Glutamatergic neuron (in vitro differentiated cells): ENCODE results near the gene SULT2A1. TPM values are rescaled to one million over a fixed set of nuclear protein-coding genes. Genes with fewer than 3 reads are reported as not detected.
A peak's percentile ranks its signal among the peaks of the same experiment; 100 is the strongest.
"Not testable (repeated sequence)": the region's sequence is repeated elsewhere in the genome, so short reads cannot be mapped to it uniquely, and the experiment has no call there.

Source experiments
- DNase-seq: peaks from one replicate; pipeline ENCODE4 v3.0.0; 2022
- H3K27ac Mint-ChIP-seq: one replicate; pipeline ENCODE4 v1.8.0; 2020; ENCODE audit warnings: mild to moderate bottlenecking, mixed read lengths, inconsistent platforms; ENCODE audit not compliant: unreplicated experiment
- H3K27me3 Mint-ChIP-seq: one replicate; pipeline ENCODE4 v1.8.0; 2020; ENCODE audit warnings: mild to moderate bottlenecking, moderate library complexity, mixed read lengths, inconsistent platforms; ENCODE audit not compliant: unreplicated experiment
- H3K36me3 Mint-ChIP-seq: one replicate; pipeline ENCODE4 v1.8.0; 2020; ENCODE audit warnings: mild to moderate bottlenecking, mixed read lengths, inconsistent platforms; ENCODE audit not compliant: unreplicated experiment
- H3K4me1 Mint-ChIP-seq: one replicate; pipeline ENCODE4 v1.8.0; 2020; ENCODE audit warnings: mild to moderate bottlenecking, low read depth, mixed read lengths, inconsistent platforms; ENCODE audit not compliant: unreplicated experiment
- H3K4me3 Mint-ChIP-seq: one replicate; pipeline ENCODE4 v1.8.0; 2020; ENCODE audit warnings: mild to moderate bottlenecking, mixed read lengths, inconsistent platforms; ENCODE audit not compliant: unreplicated experiment
- H3K9me3 Mint-ChIP-seq: one replicate; pipeline ENCODE4 v1.8.0; 2020; ENCODE audit warnings: mild to moderate bottlenecking, moderate library complexity, mixed read lengths, inconsistent platforms; ENCODE audit not compliant: unreplicated experiment
- long read RNA-seq: library from polyadenylated mRNA; unstranded; transcript quantifications from one replicate; pipeline ENCODE4 v2.0.0, GENCODE V29; 2020; ENCODE audit not compliant: unreplicated experiment
- total RNA-seq: library from RNA; stranded (reverse); fragmentation: NEBNext Ultra II Directional; extraction: Animal tissue kit (Norgen Biotek cat#: 25700); gene quantifications from one replicate; pipeline ENCODE4 v1.2.1, GENCODE V29; 2021; ENCODE audit not compliant: unreplicated experiment
- TF ChIP-seq, protein P1 (sequence below): fragments of 200-600 bp; sonication (generic); IDR thresholded peaks from one replicate; pipeline ENCODE4 v1.5.0; 2021; ENCODE audit not compliant: partially characterized antibody, unreplicated experiment

Gene SULT2A1, protein sequence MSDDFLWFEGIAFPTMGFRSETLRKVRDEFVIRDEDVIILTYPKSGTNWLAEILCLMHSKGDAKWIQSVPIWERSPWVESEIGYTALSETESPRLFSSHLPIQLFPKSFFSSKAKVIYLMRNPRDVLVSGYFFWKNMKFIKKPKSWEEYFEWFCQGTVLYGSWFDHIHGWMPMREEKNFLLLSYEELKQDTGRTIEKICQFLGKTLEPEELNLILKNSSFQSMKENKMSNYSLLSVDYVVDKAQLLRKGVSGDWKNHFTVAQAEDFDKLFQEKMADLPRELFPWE
- not detected for total RNA-seq
- long read RNA-seq = 0 reads

DNA sequence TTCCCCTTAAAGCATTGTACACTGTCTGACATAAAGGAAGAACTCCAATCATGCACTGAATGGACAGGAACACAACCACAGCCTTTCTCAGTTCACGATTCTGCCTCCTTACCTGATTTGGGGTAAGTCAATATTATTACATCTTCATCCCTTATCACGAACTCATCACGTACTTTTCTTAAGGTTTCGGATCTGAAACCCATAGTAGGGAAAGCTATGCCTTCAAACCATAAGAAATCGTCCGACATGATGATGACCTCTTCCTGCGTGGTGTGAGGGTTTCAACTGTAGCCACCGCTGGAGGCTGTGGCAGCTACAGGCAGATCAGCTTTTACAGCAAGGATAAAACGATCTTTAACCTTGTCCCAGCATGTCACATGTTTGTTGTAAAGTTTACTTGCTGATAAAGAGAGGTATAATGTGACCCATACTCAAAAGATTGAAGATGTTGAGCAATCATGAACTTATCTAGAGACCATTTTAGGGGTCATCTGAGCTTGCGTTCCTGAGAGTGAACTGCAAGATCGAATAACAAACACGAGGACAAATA is at the start of gene SULT2A1:
SULT2A1 (minus strand) TSS at position 306 of the 550 bp plus-strand sequence; CDS start at position 248, 58 bp downstream.
- no peak within 1 kb of the TSS for H3K4me3 Mint-ChIP-seq
- no peaks in the 10 kb centered on the region for H3K9me3 Mint-ChIP-seq
- H3K27me3 Mint-ChIP-seq = no peaks in the 10 kb centered on the region
- TF ChIP-seq, protein P1, sequence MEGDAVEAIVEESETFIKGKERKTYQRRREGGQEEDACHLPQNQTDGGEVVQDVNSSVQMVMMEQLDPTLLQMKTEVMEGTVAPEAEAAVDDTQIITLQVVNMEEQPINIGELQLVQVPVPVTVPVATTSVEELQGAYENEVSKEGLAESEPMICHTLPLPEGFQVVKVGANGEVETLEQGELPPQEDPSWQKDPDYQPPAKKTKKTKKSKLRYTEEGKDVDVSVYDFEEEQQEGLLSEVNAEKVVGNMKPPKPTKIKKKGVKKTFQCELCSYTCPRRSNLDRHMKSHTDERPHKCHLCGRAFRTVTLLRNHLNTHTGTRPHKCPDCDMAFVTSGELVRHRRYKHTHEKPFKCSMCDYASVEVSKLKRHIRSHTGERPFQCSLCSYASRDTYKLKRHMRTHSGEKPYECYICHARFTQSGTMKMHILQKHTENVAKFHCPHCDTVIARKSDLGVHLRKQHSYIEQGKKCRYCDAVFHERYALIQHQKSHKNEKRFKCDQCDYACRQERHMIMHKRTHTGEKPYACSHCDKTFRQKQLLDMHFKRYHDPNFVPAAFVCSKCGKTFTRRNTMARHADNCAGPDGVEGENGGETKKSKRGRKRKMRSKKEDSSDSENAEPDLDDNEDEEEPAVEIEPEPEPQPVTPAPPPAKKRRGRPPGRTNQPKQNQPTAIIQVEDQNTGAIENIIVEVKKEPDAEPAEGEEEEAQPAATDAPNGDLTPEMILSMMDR = no peak
- DNase-seq = no peak
- no peak within 1 kb of the TSS for H3K27ac Mint-ChIP-seq
- H3K4me1 Mint-ChIP-seq = no peaks in the 10 kb centered on the region
- no peaks in the 10 kb centered on the region for H3K36me3 Mint-ChIP-seq

DNA sequence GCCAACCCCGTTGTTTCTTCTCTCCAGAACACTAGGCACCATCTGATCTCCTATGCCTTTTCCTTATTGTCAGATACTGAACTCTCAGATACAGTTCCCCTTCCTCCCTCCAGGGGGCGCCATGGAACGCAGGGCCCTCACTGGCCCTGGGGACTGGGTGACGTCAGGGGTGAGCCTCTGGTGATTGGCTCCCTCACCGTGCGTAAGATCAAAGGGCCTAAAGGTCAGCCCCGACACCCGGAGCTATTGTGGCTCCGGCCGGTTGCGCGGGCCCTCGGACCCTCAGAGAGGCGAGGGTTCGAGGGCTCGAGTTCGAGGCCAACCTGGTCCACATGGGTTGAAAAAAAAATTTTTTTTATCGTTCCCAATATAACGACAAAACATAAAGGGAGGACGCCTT is 42.5 kb upstream of the SULT2A1 start:
- not testable (repeated sequence) for H3K4me1 Mint-ChIP-seq, H3K27ac Mint-ChIP-seq, H3K9me3 Mint-ChIP-seq, DNase-seq, H3K4me3 Mint-ChIP-seq, H3K36me3 Mint-ChIP-seq, H3K27me3 Mint-ChIP-seq

DNA sequence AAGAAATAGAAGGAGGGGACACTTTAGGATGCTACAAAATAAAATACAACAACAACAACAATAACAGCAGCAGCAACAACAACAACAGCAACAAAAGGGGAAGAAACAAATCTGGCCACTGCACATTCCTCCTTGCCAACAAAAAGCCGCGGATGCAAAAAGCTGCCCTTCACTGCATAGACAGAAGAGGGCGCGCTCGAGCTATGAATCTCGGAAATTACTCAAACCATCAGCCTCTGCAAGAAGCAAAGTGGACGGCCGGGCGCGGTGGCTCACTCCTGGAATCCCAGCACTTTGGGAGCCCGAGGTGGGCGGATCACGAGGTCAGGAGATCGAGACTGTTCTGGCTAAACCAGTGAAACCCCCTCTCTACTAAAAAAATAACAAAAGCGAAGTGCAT is 34.0 kb upstream of the SULT2A1 start:
- H3K27ac Mint-ChIP-seq, H3K27me3 Mint-ChIP-seq, H3K36me3 Mint-ChIP-seq, H3K4me3 Mint-ChIP-seq, H3K9me3 Mint-ChIP-seq, DNase-seq, H3K4me1 Mint-ChIP-seq: not testable (repeated sequence)
- TF ChIP-seq, protein P1 = peak; percentile 46

DNA sequence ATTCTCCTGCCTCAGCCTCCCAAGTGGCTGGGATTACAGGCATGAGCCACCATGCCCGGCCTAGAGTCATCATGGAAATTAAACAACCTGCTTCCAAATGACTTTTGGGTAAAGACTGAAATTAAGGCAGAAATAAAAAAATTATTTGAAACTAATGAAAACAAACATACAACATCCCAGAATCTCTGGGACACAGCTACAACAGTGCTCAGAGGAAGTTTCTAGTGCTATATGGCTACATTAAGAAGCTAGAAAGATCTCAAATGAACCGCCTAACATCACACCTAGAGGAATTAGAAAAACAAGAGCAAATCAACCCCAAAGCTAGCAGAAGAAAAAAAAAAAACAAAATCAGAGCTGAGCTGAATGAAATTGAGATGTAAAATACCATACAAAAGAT is 24.1 kb upstream of the SULT2A1 start:
- H3K27me3 Mint-ChIP-seq, H3K36me3 Mint-ChIP-seq: not testable (repeated sequence)

DNA sequence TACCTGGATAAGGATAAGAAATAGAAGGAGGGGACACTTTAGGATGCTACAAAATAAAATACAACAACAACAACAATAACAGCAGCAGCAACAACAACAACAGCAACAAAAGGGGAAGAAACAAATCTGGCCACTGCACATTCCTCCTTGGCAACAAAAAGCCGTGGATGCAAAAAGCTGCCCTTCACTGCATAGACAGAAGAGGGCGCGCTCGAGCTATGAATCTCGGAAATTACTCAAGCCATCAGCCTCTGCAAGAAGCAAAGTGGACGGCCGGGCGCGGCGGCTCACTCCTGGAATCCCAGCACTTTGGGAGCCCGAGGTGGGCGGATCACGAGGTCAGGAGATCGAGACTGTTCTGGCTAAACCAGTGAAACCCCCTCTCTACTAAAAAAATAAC is 23.2 kb upstream of the SULT2A1 start:
- peak; percentile 89 for DNase-seq
- TF ChIP-seq, protein P1 = peak; percentile 43

More for the DNA sequence above, 24.1 kb upstream of the SULT2A1 start:
- not testable (repeated sequence) for H3K27ac Mint-ChIP-seq, H3K4me3 Mint-ChIP-seq, H3K4me1 Mint-ChIP-seq, H3K9me3 Mint-ChIP-seq, DNase-seq

DNA sequence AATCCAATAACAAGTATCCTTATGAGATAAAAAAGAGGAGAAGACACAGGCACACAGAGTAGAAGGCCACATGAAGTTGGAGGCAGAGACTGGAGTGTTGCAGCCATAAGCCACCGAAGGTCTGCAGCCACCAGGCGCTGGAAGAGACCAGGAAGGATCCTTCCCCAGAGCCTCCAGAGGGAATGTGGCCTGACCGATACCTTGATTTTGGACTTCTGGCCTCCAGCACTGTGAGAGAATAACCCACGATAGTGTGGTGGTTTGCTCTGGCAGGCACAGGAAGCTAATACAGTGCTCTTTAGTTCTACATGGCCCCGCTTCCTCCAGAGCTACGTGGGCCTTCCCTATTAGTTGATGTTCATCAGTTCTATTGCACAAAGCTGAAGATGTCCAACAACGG is 15.3 kb upstream of the SULT2A1 start:
- Mint-ChIP-seq H3K4me3 (no peak overlapping the region), H3K4me1 (no peaks in the 10 kb centered on the region), H3K9me3 (no peaks in the 10 kb centered on the region), H3K36me3 (no peaks in the 10 kb centered on the region), H3K27me3 (no peaks in the 10 kb centered on the region), H3K27ac (no peak overlapping the region)
- no peak for DNase-seq
- TF ChIP-seq, protein P1 = no peak

More for the DNA sequence above, 23.2 kb upstream of the SULT2A1 start:
- not testable (repeated sequence) for H3K9me3 Mint-ChIP-seq, H3K36me3 Mint-ChIP-seq, H3K27me3 Mint-ChIP-seq, H3K4me1 Mint-ChIP-seq, H3K4me3 Mint-ChIP-seq, H3K27ac Mint-ChIP-seq
